Measurements from ENCODE around the gene CAPG. TPM values are rescaled to one million over a fixed set of nuclear protein-coding genes. Genes with fewer than 3 reads are reported as not detected.

Gene CAPG
- total RNA-seq, 1 experiment from 2014 or later = 202 TPM

- Histone ChIP-seq H3K9me3 (ENCODE audit: control insufficient read depth, insufficient read depth, low read depth, low read length) (no peaks in the 10 kb centered on the region), H3K4me3 (ENCODE audit: low read depth in 2 of 2, low read length in 2 of 2) (no peak overlapping the region), H3K27ac (ENCODE audit: low read length) (peak overlapping the region; percentile 37; the same call in 1 of the 2 replicates), H3K4me1 (ENCODE audit: control insufficient read depth, insufficient read depth, low read length) (peaks cover 5% of the 10 kb centered on the region; the same call in 1 of the 2 replicates), H3K27me3 (ENCODE audit: control insufficient read depth, insufficient read depth, low read length) (no peaks in the 10 kb centered on the region), H3K36me3 (ENCODE audit: control insufficient read depth, insufficient read depth, low read length) (no peaks in the 10 kb centered on the region)
- TF ChIP-seq, protein P1, sequence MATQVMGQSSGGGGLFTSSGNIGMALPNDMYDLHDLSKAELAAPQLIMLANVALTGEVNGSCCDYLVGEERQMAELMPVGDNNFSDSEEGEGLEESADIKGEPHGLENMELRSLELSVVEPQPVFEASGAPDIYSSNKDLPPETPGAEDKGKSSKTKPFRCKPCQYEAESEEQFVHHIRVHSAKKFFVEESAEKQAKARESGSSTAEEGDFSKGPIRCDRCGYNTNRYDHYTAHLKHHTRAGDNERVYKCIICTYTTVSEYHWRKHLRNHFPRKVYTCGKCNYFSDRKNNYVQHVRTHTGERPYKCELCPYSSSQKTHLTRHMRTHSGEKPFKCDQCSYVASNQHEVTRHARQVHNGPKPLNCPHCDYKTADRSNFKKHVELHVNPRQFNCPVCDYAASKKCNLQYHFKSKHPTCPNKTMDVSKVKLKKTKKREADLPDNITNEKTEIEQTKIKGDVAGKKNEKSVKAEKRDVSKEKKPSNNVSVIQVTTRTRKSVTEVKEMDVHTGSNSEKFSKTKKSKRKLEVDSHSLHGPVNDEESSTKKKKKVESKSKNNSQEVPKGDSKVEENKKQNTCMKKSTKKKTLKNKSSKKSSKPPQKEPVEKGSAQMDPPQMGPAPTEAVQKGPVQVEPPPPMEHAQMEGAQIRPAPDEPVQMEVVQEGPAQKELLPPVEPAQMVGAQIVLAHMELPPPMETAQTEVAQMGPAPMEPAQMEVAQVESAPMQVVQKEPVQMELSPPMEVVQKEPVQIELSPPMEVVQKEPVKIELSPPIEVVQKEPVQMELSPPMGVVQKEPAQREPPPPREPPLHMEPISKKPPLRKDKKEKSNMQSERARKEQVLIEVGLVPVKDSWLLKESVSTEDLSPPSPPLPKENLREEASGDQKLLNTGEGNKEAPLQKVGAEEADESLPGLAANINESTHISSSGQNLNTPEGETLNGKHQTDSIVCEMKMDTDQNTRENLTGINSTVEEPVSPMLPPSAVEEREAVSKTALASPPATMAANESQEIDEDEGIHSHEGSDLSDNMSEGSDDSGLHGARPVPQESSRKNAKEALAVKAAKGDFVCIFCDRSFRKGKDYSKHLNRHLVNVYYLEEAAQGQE (IDR thresholded peaks at IDR 0.05; ENCODE audit: insufficient read depth in 1 of 2, low read depth in 2 of 2, low read length in 1 of 2) = no peak
- TF ChIP-seq, protein P2, sequence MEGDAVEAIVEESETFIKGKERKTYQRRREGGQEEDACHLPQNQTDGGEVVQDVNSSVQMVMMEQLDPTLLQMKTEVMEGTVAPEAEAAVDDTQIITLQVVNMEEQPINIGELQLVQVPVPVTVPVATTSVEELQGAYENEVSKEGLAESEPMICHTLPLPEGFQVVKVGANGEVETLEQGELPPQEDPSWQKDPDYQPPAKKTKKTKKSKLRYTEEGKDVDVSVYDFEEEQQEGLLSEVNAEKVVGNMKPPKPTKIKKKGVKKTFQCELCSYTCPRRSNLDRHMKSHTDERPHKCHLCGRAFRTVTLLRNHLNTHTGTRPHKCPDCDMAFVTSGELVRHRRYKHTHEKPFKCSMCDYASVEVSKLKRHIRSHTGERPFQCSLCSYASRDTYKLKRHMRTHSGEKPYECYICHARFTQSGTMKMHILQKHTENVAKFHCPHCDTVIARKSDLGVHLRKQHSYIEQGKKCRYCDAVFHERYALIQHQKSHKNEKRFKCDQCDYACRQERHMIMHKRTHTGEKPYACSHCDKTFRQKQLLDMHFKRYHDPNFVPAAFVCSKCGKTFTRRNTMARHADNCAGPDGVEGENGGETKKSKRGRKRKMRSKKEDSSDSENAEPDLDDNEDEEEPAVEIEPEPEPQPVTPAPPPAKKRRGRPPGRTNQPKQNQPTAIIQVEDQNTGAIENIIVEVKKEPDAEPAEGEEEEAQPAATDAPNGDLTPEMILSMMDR (IDR thresholded peaks at IDR 0.05) = no peak
- TF ChIP-seq SIN3A (IDR thresholded peaks at IDR 0.05; ENCODE audit: borderline replicate concordance, insufficient read depth, low read depth, low read length) (no peak), POLR2AphosphoS5 (IDR thresholded peaks at IDR 0.05; ENCODE audit: low read depth, low read length) (no peak), TCF7L2 (IDR thresholded peaks at IDR 0.05; ENCODE audit: low read depth, low read length) (no peak)
- in situ Hi-C loops (cut with HindIII; ENCODE audit: low pct_unique_long_range_greater_than_20kb, low sequenced_read_pairs) (no loop called here), intact Hi-C loops (cut with micrococcal nuclease; ENCODE audit: unreplicated experiment) (no loop called here)
- ChIA-PET POLR2A (no interaction called here), CTCF (no interaction called here)
- DNase-seq (ENCODE audit: low read depth, low spot score) (no peak), ATAC-seq (no peak)
- BruUV-seq (replicated peaks) = no TSS peak
Observed at GRCh38 chr2:85457043-85457442, 46.9 kb upstream of the CAPG start.

DNA sequence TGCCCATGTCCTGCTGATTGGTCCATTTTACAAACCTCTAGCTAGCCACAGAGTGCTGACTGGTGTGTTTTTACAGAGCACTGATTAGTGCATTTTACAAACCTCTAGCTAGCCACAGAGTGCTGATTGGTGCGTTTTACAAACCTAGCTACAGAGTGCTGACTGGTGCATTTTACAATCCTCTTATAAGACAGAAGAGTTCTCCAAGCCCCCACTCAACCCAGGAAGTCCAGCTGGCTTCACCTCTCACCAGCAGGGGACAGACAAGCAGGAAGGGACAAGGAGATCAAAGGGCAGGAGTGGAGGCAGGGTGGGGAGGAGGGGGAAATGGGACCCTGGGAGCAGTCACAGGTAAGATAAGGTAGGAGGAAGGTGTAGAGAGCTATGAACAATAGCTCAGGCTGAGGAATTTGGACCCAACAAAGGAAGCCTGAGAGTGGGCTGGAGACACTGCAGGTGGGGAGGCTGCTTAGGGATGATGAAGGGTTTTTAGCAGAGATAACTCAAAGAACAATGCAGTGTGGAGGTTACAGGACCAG, 45.5 kb upstream of the CAPG start:
- H3K4me3 ChIP-seq (ENCODE audit: low read depth in 2 of 2, low read length in 2 of 2) = no peak overlapping the region
- peak overlapping the region; percentile 49; the same call in 1 of the 2 replicates for H3K27ac ChIP-seq (ENCODE audit: low read length)
- ATAC-seq (no peak), DNase-seq (ENCODE audit: low read depth, low spot score) (no peak)
- TF ChIP-seq, protein P2 (IDR thresholded peaks at IDR 0.05) = no peak
- peak; percentile 46; the same call in 1 of the 2 replicates for TF ChIP-seq TCF7L2 (IDR thresholded peaks at IDR 0.05; ENCODE audit: low read depth, low read length)
- no peaks in the 10 kb centered on the region for H3K9me3 ChIP-seq (ENCODE audit: control insufficient read depth, insufficient read depth, low read depth, low read length)
- no TSS peak for BruUV-seq (replicated peaks)
- no peaks in the 10 kb centered on the region for H3K36me3 ChIP-seq (ENCODE audit: control insufficient read depth, insufficient read depth, low read length)
- peaks cover 5% of the 10 kb centered on the region; the same call in 1 of the 2 replicates for H3K4me1 ChIP-seq (ENCODE audit: control insufficient read depth, insufficient read depth, low read length)
- intact Hi-C loops (cut with micrococcal nuclease; ENCODE audit: unreplicated experiment) (no loop called here), in situ Hi-C loops (cut with HindIII; ENCODE audit: low pct_unique_long_range_greater_than_20kb, low sequenced_read_pairs) (no loop called here)
- no peaks in the 10 kb centered on the region for H3K27me3 ChIP-seq (ENCODE audit: control insufficient read depth, insufficient read depth, low read length)
- POLR2A ChIA-PET = no interaction called here
- CTCF ChIA-PET = no interaction called here

Data from Panc1 (cell line).